Transverse colon (tissue), 4 donors: ENCODE measurements around the gene COL10A1. TPM values are rescaled to one million over a fixed set of nuclear protein-coding genes. Genes with fewer than 3 reads are reported as not detected.

Experiments
- DNase-seq: peaks from one replicate; pipeline ENCODE4 v3.0.0-alpha.2; 2019
- H3K27ac ChIP-seq, 4 donors: fragments of 200-600 bp; sonication (generic); 2 replicates each; pipeline ENCODE4 v1.5.1; 2016 to 2018; ENCODE audit warnings: inconsistent platforms in 4 of 4
- H3K27me3 ChIP-seq: fragments of 200-600 bp; sonication (generic); 2 replicates; pipeline ENCODE4 v1.5.1; 2017; ENCODE audit warnings: inconsistent platforms
- H3K36me3 ChIP-seq, 4 donors: fragments of 200-600 bp; sonication (generic); 2 replicates each; pipeline ENCODE4 v1.5.1; 2017 to 2019; ENCODE audit warnings: inconsistent platforms in 4 of 4
- H3K4me1 ChIP-seq, 4 donors: fragments of 200-600 bp; sonication (generic); 2 replicates each; pipeline ENCODE4 v1.5.1; 2017 to 2020; ENCODE audit warnings: inconsistent platforms in 4 of 4
- H3K4me3 ChIP-seq, 4 donors: fragments of 200-600 bp; sonication (generic); 1 replicate in 1 of 4; 2 replicates in 3 of 4; pipeline versions ENCODE4 v1.5.1 to v1.6.1; 2017 to 2019; ENCODE audit warnings: inconsistent platforms in 4 of 4
- H3K9me3 ChIP-seq, 2 donors: fragments of 200-600 bp; sonication (generic); 2 replicates each; pipeline ENCODE4 v1.5.1; 2017 to 2019; ENCODE audit warnings: inconsistent platforms in 2 of 2
- EP300 ChIP-seq: sonication (generic); formaldehyde crosslinking; IDR thresholded peaks from one replicate; pipeline ENCODE4 v1.6.1; 2017; ENCODE audit warnings: antibody characterized with exemption, low read depth
- POLR2A ChIP-seq: fragments of 450-650 bp; IDR thresholded peaks from one replicate; pipeline ENCODE4 v1.6.1; 2016; ENCODE audit warnings: antibody characterized with exemption, mild to moderate bottlenecking, moderate library complexity
- POLR2AphosphoS5 ChIP-seq, 3 donors: sonication (generic); formaldehyde crosslinking; IDR thresholded peaks; one replicate each; pipeline ENCODE4 v1.6.1; 2016; ENCODE audit warnings: antibody characterized with exemption in 3 of 3
- WGBS, 2 donors: methylation state at CpG; one replicate each; pipeline ENCODE4 v1.1.5; 2018; ENCODE audit warnings: low coverage in 1 of 2; 5-methylcytosine and 5-hydroxymethylcytosine counted together
- in situ Hi-C, 4 donors: fragments of 200-750 bp; cut with MboI; loops; one replicate each; pipeline versions ENCODE4 v1.15.0 to v1.15.1; 2017; ENCODE audit warnings: low sequenced_read_pairs in 3 of 4, low pct_ligation_motif_present in 1 of 4, low pct_unique_long_range_greater_than_20kb in 1 of 4
- intact Hi-C: fragments of 100-400 bp; cut with DNase I; formaldehyde crosslinking; loops from one replicate; pipeline ENCODE4 v1.15.1; 2023; ENCODE audit warnings: low total_unique reads
- total RNA-seq, 4 donors: library from RNA; depleted of rRNA; stranded (reverse); fragments of >200 nt; gene quantifications; one replicate each; pipeline ENCODE4 v1.1.0, GENCODE V29; 2016
- TF ChIP-seq, protein P1 (sequence below), 5 experiments: fragments of 200-600 bp in 3 of 5; fragments of 450-650 bp in 2 of 5; sonication (generic) in 3 of 5; IDR thresholded peaks; 1 replicate in 2 of 5; 2 replicates in 3 of 5; pipeline ENCODE4 v1.5.1; 2016 to 2017; ENCODE audit warnings: antibody characterized with exemption in 5 of 5, inconsistent platforms in 3 of 5, mild to moderate bottlenecking in 2 of 5, moderate library complexity in 1 of 5

The COL10A1 gene
- total RNA-seq, 4 donors from 2014 or later = not detected

DNA sequence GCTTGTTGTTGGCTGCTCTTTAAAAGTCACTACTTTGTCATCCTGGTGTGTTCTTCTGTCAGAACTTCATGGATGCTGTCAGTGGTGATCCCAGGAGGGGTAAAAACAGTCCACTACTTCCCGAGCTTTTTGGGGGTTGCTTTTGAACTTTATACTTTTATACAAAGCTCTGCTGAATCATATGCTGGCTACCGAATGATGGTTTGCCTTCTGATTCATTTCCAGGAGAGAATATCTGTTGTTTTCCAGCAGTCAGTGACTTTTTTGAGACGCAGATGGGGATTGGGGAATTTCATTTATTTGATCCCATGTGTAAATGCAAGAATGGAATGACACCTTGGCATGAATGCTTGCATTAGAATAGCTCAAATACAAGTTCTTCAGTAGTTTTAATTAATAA lies 32.7 kb upstream of the COL10A1 start:
- H3K27me3 ChIP-seq = no peaks in the 10 kb centered on the region
- H3K27ac ChIP-seq = no peak overlapping the region
- 63 to 64% methylated on average over 3 of the region's 3 CpGs for WGBS, 2 donors
- TF ChIP-seq, protein P1, sequence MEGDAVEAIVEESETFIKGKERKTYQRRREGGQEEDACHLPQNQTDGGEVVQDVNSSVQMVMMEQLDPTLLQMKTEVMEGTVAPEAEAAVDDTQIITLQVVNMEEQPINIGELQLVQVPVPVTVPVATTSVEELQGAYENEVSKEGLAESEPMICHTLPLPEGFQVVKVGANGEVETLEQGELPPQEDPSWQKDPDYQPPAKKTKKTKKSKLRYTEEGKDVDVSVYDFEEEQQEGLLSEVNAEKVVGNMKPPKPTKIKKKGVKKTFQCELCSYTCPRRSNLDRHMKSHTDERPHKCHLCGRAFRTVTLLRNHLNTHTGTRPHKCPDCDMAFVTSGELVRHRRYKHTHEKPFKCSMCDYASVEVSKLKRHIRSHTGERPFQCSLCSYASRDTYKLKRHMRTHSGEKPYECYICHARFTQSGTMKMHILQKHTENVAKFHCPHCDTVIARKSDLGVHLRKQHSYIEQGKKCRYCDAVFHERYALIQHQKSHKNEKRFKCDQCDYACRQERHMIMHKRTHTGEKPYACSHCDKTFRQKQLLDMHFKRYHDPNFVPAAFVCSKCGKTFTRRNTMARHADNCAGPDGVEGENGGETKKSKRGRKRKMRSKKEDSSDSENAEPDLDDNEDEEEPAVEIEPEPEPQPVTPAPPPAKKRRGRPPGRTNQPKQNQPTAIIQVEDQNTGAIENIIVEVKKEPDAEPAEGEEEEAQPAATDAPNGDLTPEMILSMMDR (IDR thresholded peaks at IDR 0.05) = no peak
- TF ChIP-seq EP300 (no peak), POLR2AphosphoS5 (IDR thresholded peaks at IDR 0.05) (no peak), POLR2A (no peak)
- H3K36me3 ChIP-seq = no peaks in the 10 kb centered on the region
- no peaks in the 10 kb centered on the region for H3K4me1 ChIP-seq
- H3K4me3 ChIP-seq = no peak overlapping the region
- intact Hi-C loops (no loop called here), in situ Hi-C loops (no loop called here)
- no peak for DNase-seq
- H3K9me3 ChIP-seq = no peaks in the 10 kb centered on the region

DNA sequence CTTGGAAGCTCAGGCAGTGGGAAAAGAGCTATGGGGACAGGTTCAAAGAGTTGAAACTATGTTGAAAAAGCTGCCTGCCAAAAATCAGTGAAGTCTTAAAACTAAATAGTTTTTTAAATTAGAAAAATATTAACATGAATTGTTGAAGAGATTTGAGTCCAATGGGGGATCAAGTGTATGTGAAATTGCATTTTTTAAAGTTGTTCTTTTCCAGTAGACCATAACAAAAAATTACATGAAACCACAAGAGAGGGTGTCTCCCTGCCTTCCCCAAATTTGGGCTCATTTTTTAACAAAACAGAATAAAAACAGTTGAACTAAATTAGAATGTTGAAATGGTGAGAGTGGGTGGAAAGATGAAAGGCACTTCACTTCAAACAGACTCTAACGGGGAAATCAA lies 31.5 kb upstream of the COL10A1 start:
- in situ Hi-C loops = no loop called here
- WGBS, 2 donors = 81 to 89% methylated on average over 1 of the region's 1 CpG
- intact Hi-C loops = no loop called here

DNA sequence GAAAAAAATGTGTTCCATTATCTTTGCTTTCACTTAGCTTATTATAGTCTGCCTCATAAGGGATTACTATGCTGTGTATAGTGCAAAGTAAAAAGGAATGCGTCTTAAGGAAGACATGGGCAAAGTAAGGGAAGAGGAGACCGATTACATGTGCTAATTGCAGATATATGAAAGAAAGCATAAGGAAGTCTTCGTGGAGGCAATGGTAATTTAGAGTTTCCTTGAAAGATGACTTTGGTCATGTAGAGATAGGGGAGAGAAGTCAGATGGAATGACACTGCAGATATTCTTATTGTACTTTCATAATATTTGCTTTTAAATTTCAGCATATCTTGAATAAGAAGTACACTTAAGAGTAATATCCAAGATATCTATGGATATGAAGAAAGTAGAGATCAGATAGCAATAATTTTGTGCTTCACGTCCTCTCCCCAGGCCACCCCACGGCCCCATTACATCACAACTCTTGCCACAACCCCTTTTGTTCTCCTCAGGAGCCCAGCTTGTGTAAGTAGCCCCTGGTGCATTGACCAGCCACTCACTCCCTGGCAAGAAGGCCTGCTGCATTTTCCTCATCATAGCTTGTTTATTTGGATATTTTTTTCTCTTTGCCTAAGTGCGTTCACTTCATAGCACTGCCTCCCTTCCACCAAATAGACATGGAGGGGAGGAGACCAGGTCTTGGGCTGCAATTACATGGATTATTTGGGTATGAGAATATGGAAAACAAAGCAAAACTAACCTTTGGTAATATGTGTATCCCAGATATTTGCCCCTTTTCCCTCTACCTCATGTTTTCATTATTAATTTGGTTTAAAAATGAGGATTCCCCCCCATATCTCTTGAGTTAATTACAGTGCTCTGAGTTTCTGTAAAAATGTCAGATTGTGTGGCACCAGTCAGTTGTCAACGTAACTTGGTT lies 30.7 kb upstream of the COL10A1 start:
- in situ Hi-C loops = no loop called here
- peaks cover 0 to 14% (median 1%) of the 10 kb centered on the region in 4 donors for H3K4me1 ChIP-seq

More for the DNA sequence above, 31.5 kb upstream of the COL10A1 start:
- no peaks in the 10 kb centered on the region for H3K27me3 ChIP-seq
- H3K4me3 ChIP-seq = no peak overlapping the region
- no peaks in the 10 kb centered on the region for H3K36me3 ChIP-seq
- H3K27ac ChIP-seq = no peak overlapping the region
- no peaks in the 10 kb centered on the region for H3K9me3 ChIP-seq
- no peak for TF ChIP-seq POLR2AphosphoS5 (IDR thresholded peaks at IDR 0.05)
- TF ChIP-seq, protein P1 (IDR thresholded peaks at IDR 0.05) = no peak
- no peak for TF ChIP-seq EP300
- TF ChIP-seq POLR2A = no peak
- DNase-seq = no peak
- peaks cover 0 to 12% (median 1%) of the 10 kb centered on the region in 4 donors for H3K4me1 ChIP-seq

DNA sequence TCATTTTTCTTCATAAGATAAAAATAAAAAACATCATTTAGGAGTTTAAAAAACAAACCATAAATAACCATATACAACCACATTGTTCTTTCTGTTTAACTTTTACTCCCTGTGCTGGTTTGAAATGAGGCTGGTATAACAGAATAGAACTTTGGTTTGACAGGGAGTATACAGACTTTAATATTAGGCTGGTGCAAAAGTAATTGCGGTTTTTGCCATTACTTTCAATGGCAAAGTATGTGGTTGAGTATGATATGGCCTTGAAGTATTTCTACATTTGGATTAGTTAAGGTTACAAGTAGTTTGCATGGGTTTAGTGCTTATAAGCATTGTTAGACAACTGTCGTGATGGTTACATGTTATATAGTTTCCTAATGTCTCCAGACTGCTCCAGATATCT lies 29.0 kb upstream of the COL10A1 start:
- H3K4me1 ChIP-seq = peaks cover 0 to 14% (median 1%) of the 10 kb centered on the region in 4 donors
- in situ Hi-C loops (no loop called here), intact Hi-C loops (no loop called here)
- H3K27me3 ChIP-seq = no peaks in the 10 kb centered on the region
- TF ChIP-seq, protein P1 (IDR thresholded peaks at IDR 0.05) = no peak
- DNase-seq = no peak
- no peak overlapping the region for H3K27ac ChIP-seq
- H3K9me3 ChIP-seq = no peaks in the 10 kb centered on the region
- H3K4me3 ChIP-seq = no peak overlapping the region
- WGBS, 2 donors = 89 to 97% methylated on average over 2 of the region's 2 CpGs
- no peaks in the 10 kb centered on the region for H3K36me3 ChIP-seq

More for the DNA sequence above, 30.7 kb upstream of the COL10A1 start:
- Histone ChIP-seq H3K27ac (no peak overlapping the region), H3K36me3 (no peaks in the 10 kb centered on the region), H3K27me3 (no peaks in the 10 kb centered on the region), H3K4me3 (no peak overlapping the region), H3K9me3 (no peaks in the 10 kb centered on the region)
- intact Hi-C loops = no loop called here
- WGBS, 2 donors = 77 to 88% methylated on average over 7 of the region's 7 CpGs
- TF ChIP-seq, protein P1 (IDR thresholded peaks at IDR 0.05) = no peak
- no peak for TF ChIP-seq POLR2A
- TF ChIP-seq POLR2AphosphoS5 (IDR thresholded peaks at IDR 0.05) = no peak
- TF ChIP-seq EP300 = no peak
- no peak for DNase-seq
